ENCODE results near the gene CEBPB.
A peak's percentile ranks its signal among the peaks of the same experiment; 100 is the strongest.
"Not testable (repeated sequence)": the region's sequence is repeated elsewhere in the genome, so short reads cannot be mapped to it uniquely, and the experiment has no call there.

CEBPB gene

DNA sequence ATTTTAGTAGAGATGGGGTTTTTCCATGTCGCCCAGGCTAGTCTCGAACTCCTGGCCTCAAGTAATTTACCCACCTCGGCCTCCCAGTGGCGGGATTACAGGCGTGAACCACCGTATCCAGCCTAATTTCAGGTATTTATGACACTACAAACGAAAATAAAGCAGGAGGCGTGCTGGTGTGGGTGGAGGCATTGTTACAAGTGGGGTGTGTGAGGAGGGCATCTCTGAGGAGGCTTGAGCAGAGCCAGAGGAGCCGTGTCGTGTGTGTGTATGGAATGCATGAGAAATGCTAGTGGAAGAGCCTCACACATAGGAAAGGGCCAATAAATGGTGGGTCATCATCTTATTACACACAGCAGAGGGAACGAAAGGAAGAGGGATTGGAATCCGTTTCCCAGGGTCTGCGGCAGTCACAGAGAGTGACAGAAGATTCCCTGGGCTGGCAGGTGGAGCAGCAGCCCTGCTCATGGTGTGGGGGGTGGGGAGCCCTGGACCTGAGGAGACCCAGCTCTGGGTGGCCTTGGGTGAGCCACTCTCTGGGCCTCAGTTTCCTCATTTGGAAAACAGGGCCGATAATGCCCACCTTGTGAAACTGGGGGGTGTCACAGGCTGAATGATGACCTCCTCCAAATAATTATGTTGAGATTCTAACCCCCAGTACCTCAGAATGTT lies 19.9 kb upstream of the CEBPB start:
- DNase-seq = no peak

DNA sequence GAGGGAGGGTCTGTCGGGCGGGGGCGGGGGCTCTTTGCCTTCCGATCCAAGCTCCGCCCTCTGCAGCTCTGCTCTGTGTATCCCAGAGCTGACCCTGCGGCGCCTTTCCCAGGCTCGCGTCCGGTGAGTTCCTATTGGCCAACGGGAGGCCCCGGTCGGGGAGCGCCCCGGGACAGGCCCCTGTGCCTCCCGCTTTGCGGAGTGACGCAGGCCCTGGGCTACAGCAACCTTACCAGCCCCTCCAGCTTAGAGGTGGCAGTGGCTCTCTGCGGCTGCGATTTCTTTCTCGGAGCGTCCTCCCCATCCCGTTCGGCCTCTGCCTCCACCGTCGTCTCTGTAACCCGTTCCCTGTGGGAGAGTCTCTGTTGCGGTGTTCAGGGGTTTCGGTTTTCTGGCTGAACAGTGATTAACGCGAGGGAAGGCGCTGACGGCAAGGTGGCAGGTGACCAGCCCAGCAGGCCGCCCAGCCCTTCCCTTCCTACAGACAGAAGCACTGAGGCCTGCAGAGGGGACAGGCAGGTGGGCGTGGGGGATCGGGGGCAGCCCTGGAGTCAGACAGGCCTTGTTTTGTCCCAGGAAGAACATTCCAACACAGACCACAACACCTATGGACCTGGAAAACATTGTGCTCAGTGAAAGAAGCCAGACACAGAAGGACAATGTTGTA lies 18.1 kb upstream of the CEBPB start:
- DNase-seq = no peak

DNA sequence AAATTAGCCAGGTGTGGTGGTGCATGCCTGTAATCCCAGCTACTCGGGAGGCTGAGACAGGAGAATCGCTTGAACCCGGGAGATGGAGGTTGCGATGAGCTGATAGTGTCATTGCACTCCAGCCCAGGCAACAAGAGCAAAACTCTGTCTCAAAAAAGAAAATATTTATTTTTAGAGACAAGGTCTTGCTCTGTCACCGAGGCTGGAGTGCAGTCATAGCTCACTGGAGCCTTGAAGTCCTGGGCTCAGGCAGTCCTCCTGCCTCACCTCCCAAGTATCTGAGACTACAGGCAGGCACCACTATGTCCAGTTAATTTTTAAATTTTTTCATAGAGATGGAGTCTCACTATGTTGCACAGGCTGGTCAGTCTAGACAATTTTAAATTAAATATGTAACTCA lies 16.2 kb upstream of the CEBPB start:
- no peak for DNase-seq

GRCh38 chr20:50175938-50176933 lies 14.4 kb upstream of the CEBPB start:
- no peak for DNase-seq

DNA sequence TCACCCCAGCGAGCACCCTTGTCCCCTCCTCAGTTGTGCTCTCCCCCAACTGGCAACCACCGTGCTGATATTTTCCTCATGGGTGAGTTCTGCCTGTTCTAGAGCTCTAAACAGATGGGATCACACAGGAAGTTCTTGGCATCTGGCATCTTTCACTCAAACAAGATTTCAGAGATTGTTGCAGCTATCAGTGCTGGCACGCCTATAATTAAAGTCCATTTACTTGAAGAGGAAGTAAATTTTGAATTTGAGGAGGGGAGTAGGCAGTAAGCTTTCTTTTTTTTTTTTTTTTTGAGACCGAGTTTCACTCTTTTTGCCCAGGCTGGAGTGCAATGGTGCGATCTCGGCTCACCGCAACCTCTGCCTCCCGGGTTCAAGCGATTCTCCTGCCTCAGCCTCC lies 12.0 kb upstream of the CEBPB start:
- DNase-seq = not testable (repeated sequence)

GRCh38 chr20:50181344-50181743 lies 9.3 kb upstream of the CEBPB start:
- DNase-seq = no peak

DNA sequence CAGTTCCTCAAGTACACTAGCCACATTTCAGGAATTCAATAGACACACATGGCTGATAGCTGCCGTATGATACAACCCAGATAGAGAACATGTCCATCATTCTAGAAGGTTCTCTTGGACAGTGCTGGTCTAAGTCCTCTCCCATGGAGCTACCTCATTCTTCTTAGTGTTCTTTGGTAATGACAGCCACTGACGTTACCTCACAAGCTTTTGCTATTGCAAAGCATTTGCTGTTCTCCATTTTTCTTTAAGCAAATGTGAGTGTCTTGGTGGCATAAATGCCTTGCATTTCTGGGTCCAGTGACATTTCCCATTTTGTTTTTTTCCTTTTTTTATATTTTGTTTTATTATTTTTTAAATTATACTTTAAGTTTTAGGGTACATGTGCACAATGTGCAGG lies 8.3 kb upstream of the CEBPB start:
- DNase-seq = no peak

DNA sequence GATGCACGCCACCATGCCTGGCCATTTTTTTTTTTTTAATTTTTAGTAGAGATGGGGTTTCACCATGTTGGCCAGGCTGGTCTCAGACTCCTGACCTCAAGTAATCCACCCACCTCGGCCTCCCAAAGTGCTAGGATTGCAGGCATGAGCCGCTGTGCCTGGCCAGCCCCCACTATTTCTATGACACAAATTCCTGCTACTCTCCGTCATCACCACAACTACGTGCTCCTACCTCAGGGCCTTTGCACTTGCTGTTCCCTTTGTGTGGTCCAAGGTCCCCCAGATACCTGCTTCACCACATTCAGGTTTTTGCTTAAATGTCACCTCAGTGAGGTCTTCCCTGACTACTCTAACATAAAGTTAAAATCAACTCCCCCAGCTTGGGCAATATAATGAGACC lies 5.2 kb upstream of the CEBPB start:
- DNase-seq = no peak

GRCh38 chr20:50186151-50186885 lies 4.3 kb upstream of the CEBPB start:
- DNase-seq = peak; percentile 87 to 93

DNA sequence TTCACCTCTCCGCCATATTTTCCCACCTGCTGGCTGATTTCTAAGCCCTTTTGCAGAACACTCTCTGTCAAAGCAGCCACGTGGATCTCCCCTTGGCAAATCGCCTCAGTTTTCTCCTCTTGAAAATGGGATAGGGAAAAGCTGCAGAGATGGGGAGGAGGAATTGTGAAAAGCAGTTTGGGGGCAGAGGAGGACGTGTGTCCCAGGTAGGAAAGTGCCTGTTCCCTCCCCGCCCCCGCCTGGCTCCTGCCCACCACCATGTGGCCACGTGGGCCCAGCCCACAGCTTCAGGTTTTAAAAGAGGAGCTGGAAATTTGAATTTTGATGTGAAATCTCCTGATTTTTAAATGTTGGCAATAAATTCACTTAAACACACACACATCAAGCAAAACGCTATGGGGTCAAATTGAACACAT lies 3.6 kb upstream of the CEBPB start:
- DNase-seq = no peak

GRCh38 chr20:50187403-50188051 lies 3.1 kb upstream of the CEBPB start:
- DNase-seq = no peak

GRCh38 chr20:50188287-50188688 lies 2.3 kb upstream of the CEBPB start:
- no peak for DNase-seq

DNA sequence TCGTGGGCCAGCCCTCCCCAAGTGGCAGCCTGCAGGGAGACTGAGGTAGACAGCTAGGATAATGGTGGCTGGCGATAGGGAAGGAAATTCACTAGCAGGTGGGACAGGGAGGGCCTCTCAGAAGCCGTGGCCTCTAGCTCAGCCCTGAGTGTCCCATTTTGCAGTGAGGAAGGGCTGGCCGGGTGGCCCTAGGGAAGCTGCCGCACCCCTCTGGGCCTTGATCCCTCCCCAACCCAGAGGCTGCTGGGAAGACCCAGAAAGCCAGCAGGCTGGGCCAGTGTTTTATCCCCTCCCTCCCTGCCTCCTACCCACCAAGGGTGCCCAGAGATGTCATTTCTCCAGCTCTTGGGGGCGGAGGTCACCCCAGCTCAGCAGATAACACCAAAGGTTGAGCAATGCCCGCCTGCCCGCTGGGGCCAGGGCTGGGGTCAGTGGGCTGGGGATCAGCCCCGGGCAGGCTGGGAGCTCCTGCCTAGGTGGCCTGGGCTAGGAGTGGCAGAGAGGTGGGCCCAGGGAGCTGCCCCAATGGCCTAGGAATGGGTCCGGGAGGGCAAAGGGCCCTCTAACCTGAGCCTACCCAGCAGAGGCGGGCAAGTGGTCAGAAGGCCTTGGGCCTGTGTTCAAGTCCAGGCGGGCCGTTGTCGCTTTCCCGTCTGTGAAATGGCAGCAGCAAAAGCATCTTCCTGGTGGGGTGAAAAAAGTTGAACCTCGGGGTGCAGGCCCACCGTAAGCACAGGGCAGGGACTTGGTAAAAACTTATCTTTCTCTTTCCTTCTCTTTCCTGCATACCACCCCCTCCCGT lies 1.6 kb upstream of the CEBPB start:
- no peak for DNase-seq

- DNase-seq = peak; percentile 18 to 27
Measured at GRCh38 chr20:50189681-50190250, 864 bp upstream of the CEBPB start.

DNA sequence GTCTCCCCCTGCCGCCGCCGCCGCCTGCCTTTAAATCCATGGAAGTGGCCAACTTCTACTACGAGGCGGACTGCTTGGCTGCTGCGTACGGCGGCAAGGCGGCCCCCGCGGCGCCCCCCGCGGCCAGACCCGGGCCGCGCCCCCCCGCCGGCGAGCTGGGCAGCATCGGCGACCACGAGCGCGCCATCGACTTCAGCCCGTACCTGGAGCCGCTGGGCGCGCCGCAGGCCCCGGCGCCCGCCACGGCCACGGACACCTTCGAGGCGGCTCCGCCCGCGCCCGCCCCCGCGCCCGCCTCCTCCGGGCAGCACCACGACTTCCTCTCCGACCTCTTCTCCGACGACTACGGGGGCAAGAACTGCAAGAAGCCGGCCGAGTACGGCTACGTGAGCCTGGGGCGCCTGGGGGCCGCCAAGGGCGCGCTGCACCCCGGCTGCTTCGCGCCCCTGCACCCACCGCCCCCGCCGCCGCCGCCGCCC lies 474 bp downstream of the CEBPB start:
- peak; percentile 48 to 53 for DNase-seq

DNA sequence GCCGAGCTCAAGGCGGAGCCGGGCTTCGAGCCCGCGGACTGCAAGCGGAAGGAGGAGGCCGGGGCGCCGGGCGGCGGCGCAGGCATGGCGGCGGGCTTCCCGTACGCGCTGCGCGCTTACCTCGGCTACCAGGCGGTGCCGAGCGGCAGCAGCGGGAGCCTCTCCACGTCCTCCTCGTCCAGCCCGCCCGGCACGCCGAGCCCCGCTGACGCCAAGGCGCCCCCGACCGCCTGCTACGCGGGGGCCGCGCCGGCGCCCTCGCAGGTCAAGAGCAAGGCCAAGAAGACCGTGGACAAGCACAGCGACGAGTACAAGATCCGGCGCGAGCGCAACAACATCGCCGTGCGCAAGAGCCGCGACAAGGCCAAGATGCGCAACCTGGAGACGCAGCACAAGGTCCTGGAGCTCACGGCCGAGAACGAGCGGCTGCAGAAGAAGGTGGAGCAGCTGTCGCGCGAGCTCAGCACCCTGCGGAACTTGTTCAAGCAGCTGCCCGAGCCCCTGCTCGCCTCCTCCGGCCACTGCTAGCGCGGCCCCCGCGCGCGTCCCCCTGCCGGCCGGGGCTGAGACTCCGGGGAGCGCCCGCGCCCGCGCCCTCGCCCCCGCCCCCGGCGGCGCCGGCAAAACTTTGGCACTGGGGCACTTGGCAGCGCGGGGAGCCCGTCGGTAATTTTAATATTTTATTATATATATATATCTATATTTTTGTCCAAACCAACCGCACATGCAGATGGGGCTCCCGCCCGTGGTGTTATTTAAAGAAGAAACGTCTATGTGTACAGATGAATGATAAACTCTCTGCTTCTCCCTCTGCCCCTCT lies 1.1 kb downstream of the CEBPB start:
- DNase-seq = peak in 1 of 2 experiments; percentile 39

DNA sequence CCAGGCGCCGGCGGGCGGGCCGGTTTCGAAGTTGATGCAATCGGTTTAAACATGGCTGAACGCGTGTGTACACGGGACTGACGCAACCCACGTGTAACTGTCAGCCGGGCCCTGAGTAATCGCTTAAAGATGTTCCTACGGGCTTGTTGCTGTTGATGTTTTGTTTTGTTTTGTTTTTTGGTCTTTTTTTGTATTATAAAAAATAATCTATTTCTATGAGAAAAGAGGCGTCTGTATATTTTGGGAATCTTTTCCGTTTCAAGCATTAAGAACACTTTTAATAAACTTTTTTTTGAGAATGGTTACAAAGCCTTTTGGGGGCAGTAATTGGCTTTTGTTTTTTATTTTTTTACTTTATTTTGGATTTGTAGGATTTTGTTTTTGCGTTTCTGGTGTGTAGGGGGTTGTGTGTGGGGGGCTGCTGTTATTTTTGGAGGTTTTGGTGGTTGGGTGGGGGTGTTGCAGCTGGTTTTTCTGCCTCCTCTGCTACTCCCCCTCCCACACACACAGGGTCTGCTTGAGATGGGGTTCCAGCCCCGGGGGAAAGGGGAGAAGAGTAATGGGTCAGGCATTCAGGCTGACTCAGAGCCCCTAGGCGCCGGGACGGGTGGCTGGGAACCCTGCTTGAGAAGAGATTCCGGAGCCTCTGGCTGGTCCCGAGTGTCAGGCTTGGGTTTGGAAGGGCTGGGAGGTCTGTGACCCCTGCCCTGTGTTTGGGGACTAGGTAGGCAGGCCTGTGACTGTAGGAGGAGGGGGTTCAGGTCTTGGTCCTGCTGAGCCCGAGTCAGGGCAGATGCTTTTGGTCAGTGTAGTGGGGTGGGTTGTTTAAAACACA lies 2.0 kb downstream of the CEBPB start:
- DNase-seq = peak; percentile 82 to 84

DNA sequence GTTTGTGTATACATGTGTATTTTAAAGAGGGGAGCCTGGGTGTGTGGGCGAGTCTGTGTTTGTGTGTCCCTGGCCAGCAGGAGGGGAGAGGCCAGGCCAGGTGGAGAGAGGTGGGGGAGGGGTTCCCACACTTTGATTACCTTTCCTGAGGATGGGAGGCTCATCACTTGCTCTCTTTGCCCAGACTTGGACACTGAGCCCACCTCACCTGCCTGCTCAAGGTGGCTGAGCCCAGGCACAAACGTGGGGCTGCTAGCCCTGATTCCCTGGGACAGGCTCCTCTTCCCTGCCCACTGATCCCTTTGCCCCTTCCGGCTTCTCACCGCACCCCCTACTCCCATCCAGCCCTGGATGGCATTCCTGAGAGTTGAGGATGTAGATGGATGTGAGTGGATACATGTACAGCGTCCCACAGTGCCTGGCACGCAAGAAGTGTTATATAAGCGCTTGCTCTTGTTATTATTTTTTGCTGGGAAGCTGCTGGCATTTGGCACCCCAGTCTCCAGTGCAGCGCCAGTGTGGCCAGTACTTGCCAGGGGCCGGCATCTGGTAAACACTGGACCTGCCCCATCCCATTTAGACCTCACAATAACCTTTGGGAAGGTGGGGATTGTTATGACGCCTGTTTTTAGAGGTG lies 2.7 kb downstream of the CEBPB start:
- no peak for DNase-seq

Measured in activated CD4-positive, alpha-beta T cell treated with anti-CD3 and anti-CD28 coated beads, Interleukin-2, amount 50 U/mL, for 4 hours (primary cell).